HUES64 (cell line): Measurements from ENCODE around the gene OGA.

ENCODE experiments used
- H3K27ac ChIP-seq: 2 replicates; pipeline ENCODE4 v1.7.0; 2013; ENCODE audit warnings: low read depth, low read length, inconsistent platforms
- H3K27me3 ChIP-seq: 2 replicates; pipeline ENCODE4 v1.6.1; 2013; ENCODE audit warnings: mild to moderate bottlenecking, low read length; ENCODE audit not compliant: insufficient read depth
- H3K36me3 ChIP-seq: 2 replicates; pipeline ENCODE4 v1.6.1; 2013; ENCODE audit warnings: mild to moderate bottlenecking, low read length; ENCODE audit not compliant: insufficient read depth
- H3K4me1 ChIP-seq: 2 replicates; pipeline ENCODE4 v1.6.1; 2013; ENCODE audit warnings: mild to moderate bottlenecking, low read length, moderate library complexity; ENCODE audit not compliant: insufficient read depth
- H3K4me3 ChIP-seq: 2 replicates; pipeline ENCODE4 v1.5.1; 2013; ENCODE audit warnings: mild to moderate bottlenecking, low read length, moderate library complexity
- H3K9ac ChIP-seq: 2 replicates; pipeline ENCODE4 v1.6.1; 2013; ENCODE audit warnings: mild to moderate bottlenecking, low read depth, low read length
- H3K9me3 ChIP-seq: 2 replicates; pipeline ENCODE4 v1.6.1; 2013; ENCODE audit warnings: low read depth, low read length; ENCODE audit not compliant: insufficient read depth
- WGBS: fragments of 150-250, 120-280 bp; methylation state at CpG from one replicate; pipeline ENCODE4 v1.1.7; 2013; ENCODE audit warnings: missing lambda C conversion rate; 5-methylcytosine and 5-hydroxymethylcytosine counted together

The OGA gene

DNA sequence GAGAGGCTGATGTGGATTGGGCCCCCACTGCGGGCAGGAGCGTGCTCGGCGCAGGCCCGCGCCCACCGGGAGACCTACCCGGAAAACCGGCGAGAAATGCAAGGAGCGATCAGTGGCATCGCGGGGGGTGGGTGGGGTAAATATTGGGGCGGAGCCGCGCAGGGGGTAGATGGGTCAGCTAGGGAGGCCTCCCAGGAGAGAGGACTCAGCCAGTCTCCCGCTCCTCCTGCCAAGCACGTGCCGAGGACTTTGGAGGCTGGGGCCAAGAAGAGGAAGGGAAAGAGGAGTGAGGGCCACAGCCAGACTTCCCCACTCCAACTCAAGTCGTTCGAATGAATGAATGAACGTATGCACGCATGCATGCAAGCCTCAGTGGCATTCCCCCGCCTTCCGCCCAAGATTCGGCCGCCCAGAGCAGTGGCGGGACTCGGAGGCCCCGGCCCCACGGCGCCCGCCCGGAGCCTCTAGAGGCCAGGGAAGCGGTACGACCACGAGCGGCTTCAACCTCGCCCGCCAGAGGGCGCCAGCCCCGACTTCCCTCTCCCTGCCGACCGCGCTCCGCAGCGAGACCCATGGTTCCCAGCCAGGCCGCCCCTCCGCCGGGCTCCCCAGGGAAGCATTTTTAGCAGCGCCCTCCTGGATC lies 38.6 kb downstream of the OGA start:
- WGBS = 3% methylated on average over 51 of the region's 51 CpGs
- Histone ChIP-seq H3K36me3 (peaks cover 10% of the 10 kb centered on the region; the same call in 1 of the 2 replicates), H3K27me3 (peaks cover 53% of the 10 kb centered on the region), H3K27ac (peak overlapping the region; percentile 86), H3K9me3 (no peaks in the 10 kb centered on the region; the same call in 1 of the 2 replicates), H3K4me3 (peak overlapping the region; percentile 54), H3K4me1 (peaks cover 27% of the 10 kb centered on the region), H3K9ac (peak overlapping the region; percentile 60)

DNA sequence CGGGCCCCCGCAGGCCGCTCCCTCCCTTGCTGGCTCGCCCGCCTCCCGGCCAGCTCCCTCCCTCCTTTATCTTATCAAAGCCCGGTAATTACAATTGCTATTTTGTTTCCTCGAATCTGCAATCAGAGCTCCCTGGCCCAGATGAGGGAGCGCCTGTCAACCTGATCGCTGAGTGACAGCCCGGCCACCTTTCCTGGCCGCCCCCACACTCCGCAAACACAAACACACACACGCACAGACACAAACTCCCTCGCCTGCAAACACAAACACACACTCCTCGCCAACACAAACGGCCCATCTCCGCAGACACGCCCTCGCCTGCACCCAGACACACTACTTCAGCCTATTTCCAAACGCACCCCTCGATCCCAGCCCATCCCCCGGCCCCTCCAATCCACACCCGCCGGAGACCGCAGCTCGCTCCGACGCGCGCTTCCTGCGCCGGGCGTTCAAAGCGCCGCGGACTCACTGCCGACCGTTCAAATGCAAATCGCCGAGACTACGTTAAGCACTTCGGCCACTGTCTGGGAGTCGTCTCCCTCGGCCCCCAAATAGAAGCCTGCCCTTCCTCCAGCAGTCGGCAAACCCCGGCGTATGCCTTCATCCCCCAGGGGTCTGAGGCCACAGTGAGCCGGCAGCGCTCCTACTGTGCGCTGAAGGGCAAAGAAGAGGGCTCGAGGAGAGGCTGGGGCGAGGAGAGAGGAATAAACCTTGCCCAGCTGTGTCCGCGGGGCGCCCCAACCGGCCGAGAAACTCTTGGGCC lies 39.3 kb downstream of the OGA start:
- WGBS = under 1% methylated on average over 58 of the region's 58 CpGs
- Histone ChIP-seq H3K27me3 (peaks cover 60% of the 10 kb centered on the region), H3K9ac (peak overlapping the region; percentile 60), H3K27ac (peak overlapping the region; percentile 86), H3K36me3 (0 out of 2 replicates have a peak, but pooled peaks cover 5% of the 10 kb centered on the region), H3K4me1 (peaks cover 27% of the 10 kb centered on the region), H3K4me3 (peak overlapping the region; percentile 54), H3K9me3 (no peaks in the 10 kb centered on the region; the same call in 1 of the 2 replicates)

DNA sequence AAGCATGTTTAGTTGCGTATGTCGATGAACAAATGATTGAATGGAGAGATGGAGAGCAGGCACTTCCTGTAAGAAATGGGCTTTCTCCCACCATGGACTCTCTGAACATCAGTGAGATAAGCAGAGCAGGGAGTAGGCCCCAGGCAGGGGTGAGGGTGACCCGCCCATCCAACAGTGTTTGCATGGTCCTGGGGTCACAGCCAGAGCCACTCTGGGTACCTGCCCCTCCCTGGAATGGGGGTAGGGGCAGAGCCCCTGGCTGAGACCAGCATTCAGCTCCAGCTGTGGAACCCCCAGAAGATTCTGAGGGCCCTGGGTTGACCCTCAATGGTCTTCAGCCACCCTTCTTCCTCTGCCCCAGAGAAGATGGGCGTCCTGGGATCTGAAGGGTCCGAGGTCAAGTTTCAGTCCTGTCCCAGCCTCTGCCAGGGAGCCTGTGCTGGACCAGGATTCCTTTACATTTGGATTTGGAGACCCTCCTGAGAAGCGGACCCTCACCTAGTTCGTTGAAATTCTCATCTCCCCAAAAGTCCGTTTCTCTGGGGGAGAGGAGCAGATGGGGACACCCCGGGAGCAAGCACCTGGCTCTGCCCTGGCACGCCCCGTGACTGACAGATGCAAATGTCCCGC lies 40.0 kb downstream of the OGA start:
- H3K9me3 ChIP-seq = no peaks in the 10 kb centered on the region; the same call in 1 of the 2 replicates
- H3K36me3 ChIP-seq = 0 out of 2 replicates have a peak, but pooled peaks cover 5% of the 10 kb centered on the region
- WGBS = 28% methylated on average over 12 of the region's 12 CpGs
- H3K27me3 ChIP-seq = peaks cover 67% of the 10 kb centered on the region
- peak overlapping the region; percentile 54 for H3K4me3 ChIP-seq
- peaks cover 33% of the 10 kb centered on the region for H3K4me1 ChIP-seq
- no peak overlapping the region for H3K9ac ChIP-seq
- H3K27ac ChIP-seq = no peak overlapping the region

- Histone ChIP-seq H3K4me3 (no peak overlapping the region), H3K4me1 (peaks cover 39% of the 10 kb centered on the region), H3K36me3 (0 out of 2 replicates have a peak, but pooled peaks cover 5% of the 10 kb centered on the region), H3K27me3 (peaks cover 73% of the 10 kb centered on the region), H3K27ac (no peak overlapping the region), H3K9me3 (no peaks in the 10 kb centered on the region), H3K9ac (no peak overlapping the region)
- 89% methylated on average over 3 of the region's 3 CpGs for WGBS
These were observed 40.6 kb downstream of the OGA start for GRCh38 chr10:101777619-101778145.

- Histone ChIP-seq H3K36me3 (no peaks in the 10 kb centered on the region), H3K9me3 (no peaks in the 10 kb centered on the region), H3K27me3 (peaks cover 87% of the 10 kb centered on the region), H3K4me3 (peak overlapping the region; percentile 43), H3K4me1 (peaks cover 51% of the 10 kb centered on the region), H3K9ac (no peak overlapping the region), H3K27ac (no peak overlapping the region)
- WGBS = 2% methylated on average over 61 of the region's 74 CpGs
These were observed 42.0 kb downstream of the OGA start for GRCh38 chr10:101776161-101776817.

- H3K27me3 ChIP-seq = peaks cover 90% of the 10 kb centered on the region
- no peak within 1 kb of the TSS for H3K9ac ChIP-seq
- H3K9me3 ChIP-seq = no peaks in the 10 kb centered on the region
- peak within 1 kb of the TSS; percentile 49 for H3K4me3 ChIP-seq
- peaks cover 46% of the 10 kb centered on the region for H3K4me1 ChIP-seq
- under 1% methylated on average over 86 of the region's 98 CpGs for WGBS
- no peaks in the 10 kb centered on the region for H3K36me3 ChIP-seq
- H3K27ac ChIP-seq = no peak within 1 kb of the TSS
These were observed 42.7 kb downstream of the OGA start, which contains the start of gene FGF8 for GRCh38 chr10:101775273-101776160. FGF8 (minus strand) TSS chr10:101776114; CDS start chr10:101775900, 214 bp downstream.

- Histone ChIP-seq H3K9ac (no peak overlapping the region), H3K27me3 (peaks cover 87% of the 10 kb centered on the region), H3K4me1 (peaks cover 41% of the 10 kb centered on the region), H3K4me3 (peak overlapping the region; percentile 49), H3K27ac (no peak overlapping the region), H3K9me3 (no peaks in the 10 kb centered on the region), H3K36me3 (no peaks in the 10 kb centered on the region)
- 10% methylated on average over 32 of the region's 32 CpGs for WGBS
These were observed 43.5 kb downstream of the OGA start for GRCh38 chr10:101774589-101775272.

DNA sequence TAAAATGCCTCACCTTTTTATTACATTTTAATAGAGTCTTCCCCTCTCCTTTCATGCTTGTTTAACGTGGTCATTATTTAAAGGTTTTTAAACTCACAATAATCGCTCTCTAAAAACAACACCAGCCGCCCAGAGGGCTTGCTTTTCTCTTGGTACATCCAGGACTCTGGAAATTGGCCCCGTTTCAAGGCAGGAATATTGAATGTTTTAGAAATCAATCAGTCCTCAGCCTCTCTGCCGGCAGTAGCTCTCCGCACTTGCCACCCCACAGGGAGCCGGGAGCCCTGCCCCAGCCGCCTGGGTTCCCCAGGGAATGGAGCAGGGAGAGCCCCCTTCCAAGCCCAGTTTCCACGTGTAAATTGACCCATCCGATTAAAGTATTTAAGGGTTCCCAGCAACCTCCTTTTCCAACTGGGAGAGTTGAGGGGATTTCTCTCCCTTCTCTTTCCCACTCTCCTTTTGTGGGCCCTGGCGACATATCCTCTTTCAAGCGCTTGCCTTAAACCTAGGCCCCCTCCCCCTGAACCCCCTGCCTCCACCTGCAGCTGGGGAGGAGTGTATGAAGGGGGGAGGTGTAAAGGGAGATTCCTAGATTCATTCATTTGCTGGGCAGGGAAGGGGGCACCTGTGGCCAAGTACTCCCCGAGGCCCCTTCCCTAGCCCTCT lies 44.2 kb downstream of the OGA start:
- Histone ChIP-seq H3K4me1 (peaks cover 41% of the 10 kb centered on the region), H3K36me3 (no peaks in the 10 kb centered on the region), H3K9ac (0 out of 2 replicates have a peak overlapping the region, but pooled peaks have one; percentile 0), H3K9me3 (no peaks in the 10 kb centered on the region), H3K4me3 (peak overlapping the region; percentile 49), H3K27me3 (peaks cover 80% of the 10 kb centered on the region), H3K27ac (no peak overlapping the region)
- WGBS = 15% methylated on average over 9 of the region's 13 CpGs
